ENCODE data around the gene FYB1.
"Not testable (repeated sequence)": the region's sequence is repeated elsewhere in the genome, so short reads cannot be mapped to it uniquely, and the experiment has no call there.

- not testable (repeated sequence) for TF ChIP-seq CTCF (conservative IDR thresholded peaks at IDR 0.05); EZH2 (IDR thresholded peaks at IDR 0.05; ENCODE audit: low read depth)
Measured at GRCh38 chr5:39179561-39179960, 39.8 kb downstream of the FYB1 start.
